ENCODE data around the gene SAMD4A.
"Not testable (repeated sequence)": the region's sequence is repeated elsewhere in the genome, so short reads cannot be mapped to it uniquely, and the experiment has no call there.

SAMD4A gene

GRCh38 chr14:54737132-54737711 is 170.3 kb downstream of the SAMD4A start:
- DNase-seq: no peak

DNA sequence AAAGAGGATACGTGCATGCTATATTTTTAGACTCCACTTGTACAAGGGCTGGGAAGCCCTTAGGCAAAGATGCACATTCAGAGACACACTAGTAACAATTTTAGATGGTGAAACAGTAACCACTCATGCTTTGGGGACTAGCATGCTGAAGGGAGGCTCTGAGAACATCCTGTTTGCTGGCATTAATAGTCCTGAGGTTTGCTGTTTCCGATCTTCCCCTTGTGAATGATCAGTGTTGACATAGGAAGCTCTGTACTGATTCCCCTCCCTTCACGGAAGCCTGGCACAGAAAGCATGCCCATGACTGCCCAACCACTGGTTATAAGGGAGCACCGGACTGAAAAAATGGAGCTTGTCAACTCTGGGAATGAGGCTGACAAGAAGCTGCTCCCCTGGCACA is 171.1 kb downstream of the SAMD4A start:
- DNase-seq: no peak

- no peak for DNase-seq
Observed at GRCh38 chr14:54739514-54739913, 172.6 kb downstream of the SAMD4A start.

GRCh38 chr14:54742492-54743350 is 175.8 kb downstream of the SAMD4A start:
- DNase-seq: no peak

- no peak for DNase-seq
Observed at GRCh38 chr14:54743382-54743781, 176.5 kb downstream of the SAMD4A start.

DNA sequence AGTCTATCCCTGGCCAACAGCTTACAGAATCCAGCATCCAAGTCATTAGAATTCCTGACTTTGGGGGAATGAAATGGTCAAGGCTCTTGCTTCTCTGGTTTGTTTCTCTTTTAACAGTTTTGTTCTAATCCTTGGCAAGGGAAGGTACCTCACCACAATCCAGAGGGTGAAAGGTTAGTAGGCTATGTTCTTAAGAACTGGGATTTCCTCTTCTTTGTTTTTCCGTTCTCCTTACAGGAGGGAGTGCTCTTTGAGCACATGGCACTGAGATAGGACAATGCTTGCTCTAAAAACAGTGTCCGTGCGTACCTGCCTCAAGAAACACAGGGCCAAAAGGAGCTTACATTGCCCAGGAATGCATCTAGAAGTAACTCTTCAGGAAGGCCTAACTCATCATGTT is 179.1 kb downstream of the SAMD4A start:
- DNase-seq: no peak

GRCh38 chr14:54747616-54748015 is 180.7 kb downstream of the SAMD4A start:
- DNase-seq: no peak

GRCh38 chr14:54749180-54749579 is 182.3 kb downstream of the SAMD4A start:
- DNase-seq: no peak

DNA sequence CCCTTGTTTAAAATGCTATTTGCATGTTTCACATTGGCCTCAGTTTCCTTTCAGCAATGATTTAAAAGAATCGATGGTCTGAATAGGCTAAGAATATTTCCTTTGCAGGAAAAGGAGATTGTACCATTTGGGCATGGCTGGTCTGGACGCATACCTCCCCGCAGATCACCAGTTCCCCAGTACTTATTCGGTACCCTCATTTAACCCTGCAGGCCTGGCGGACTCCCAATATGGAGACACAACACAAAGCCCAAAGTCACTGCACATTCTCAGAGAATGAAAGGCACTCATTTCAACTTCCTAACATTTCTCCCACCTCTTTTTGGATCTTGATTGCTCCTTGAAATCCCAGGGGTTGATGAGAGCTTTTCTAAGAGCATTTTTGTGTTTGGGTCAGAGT is 182.8 kb downstream of the SAMD4A start:
- no peak for DNase-seq

- DNase-seq: not testable (repeated sequence)
Observed at GRCh38 chr14:54752611-54753010, 185.7 kb downstream of the SAMD4A start.

- not testable (repeated sequence) for DNase-seq
Observed at GRCh38 chr14:54753396-54753795, 186.5 kb downstream of the SAMD4A start.

DNA sequence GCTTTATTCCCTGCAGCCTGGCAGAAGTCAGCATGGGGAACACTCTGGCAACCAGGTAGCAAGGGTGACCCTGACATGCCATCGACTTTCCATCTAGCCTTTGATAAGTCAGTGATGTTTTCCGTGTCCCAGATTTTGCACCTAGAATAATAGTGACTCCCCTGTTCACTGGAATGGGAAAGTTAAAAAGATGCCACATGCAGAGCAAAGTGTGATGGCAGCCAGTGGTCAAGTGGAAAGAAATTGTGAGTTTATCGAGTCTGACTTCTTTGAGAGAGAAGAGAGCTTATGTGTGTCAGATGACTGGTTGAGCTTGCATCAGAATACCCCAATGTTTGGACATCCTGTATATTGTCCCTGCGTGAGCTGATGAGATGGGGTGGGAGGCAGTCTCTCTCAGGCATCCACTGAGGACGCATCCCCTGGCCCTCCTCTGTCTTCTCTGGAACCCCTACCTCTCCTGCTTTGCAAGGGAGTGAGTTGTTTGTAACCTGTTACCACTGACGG is 187.2 kb downstream of the SAMD4A start:
- no peak for DNase-seq

GRCh38 chr14:54754623-54755386 is 187.9 kb downstream of the SAMD4A start:
- DNase-seq: no peak

DNA sequence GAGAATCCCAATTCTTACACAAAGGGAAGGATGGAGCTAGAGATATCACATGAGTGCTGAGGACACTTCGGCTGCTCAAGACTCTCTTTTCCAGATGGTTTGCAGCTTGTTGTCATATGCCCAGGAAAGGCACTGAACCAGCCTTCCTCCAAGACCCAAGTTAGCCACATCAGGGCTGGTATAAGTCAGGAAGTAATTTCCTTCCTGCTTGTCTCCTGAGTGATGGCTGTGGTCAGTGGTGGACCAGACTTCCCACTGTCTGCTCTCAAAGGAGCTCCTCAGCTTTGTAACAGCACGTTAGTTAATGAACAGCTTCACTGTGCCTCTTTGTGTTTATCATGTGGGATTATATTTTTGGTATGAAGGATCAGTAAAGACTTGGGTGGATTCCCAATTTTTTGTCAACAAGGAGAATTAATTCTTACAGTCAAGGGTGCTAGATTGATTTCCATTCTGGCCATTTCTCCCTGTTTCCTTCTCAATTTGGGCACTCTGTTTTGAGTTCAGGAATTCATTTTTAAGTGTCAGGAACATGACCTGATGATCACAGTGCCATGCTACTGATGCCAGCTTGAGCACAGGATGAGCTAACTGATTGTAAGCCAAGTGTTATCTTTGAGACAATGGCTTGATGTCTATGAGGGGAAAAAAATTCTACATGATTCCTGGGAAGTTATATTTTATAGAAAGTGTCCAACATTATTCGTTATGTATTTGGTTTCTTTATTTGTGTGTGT is 189.9 kb downstream of the SAMD4A start:
- no peak for DNase-seq

DNA sequence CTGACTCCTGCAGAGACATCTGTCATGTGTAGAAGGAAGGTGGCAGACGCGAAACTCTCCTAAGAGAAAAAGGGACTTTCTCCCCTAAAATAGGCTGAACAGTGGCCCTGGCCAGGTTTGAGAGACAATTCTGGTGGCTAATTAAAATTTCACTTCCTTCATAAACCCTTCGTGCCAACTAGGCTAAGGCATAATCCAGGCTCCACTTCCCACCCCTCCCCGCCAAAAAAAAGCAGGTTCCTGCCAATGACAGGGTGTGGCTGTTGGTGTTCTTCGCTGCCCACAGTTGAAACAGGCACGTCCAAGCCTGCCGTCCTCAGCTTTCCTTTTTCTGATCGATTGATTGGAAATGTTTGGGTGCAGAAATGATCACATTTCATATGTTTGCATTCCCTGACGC is 191.1 kb downstream of the SAMD4A start:
- no peak for DNase-seq

DNA sequence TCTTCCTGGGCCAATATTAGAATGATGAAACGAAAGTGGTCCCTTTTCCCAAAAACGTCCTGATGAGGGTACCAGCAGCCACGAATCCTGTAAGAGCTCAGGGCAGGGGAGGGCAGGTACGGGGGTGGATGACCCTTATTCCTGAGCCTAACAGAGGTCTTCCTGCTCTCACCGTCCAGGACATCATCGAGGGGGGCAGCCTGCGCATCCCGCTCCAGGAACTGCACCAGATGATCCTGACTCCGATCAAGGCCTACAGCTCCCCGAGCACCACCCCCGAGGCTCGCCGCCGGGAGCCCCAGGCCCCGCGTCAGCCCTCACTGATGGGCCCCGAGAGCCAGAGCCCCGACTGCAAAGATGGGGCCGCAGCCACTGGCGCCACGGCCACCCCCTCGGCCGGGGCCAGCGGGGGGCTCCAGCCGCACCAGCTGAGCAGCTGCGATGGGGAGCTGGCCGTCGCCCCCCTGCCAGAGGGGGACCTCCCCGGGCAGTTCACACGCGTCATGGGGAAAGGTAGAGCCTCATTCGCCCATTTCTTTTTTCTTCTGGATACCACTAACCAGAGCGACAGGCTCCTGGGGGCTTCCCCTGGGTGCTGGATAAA is 193.2 kb downstream of the SAMD4A start:
- DNase-seq: no peak

DNA sequence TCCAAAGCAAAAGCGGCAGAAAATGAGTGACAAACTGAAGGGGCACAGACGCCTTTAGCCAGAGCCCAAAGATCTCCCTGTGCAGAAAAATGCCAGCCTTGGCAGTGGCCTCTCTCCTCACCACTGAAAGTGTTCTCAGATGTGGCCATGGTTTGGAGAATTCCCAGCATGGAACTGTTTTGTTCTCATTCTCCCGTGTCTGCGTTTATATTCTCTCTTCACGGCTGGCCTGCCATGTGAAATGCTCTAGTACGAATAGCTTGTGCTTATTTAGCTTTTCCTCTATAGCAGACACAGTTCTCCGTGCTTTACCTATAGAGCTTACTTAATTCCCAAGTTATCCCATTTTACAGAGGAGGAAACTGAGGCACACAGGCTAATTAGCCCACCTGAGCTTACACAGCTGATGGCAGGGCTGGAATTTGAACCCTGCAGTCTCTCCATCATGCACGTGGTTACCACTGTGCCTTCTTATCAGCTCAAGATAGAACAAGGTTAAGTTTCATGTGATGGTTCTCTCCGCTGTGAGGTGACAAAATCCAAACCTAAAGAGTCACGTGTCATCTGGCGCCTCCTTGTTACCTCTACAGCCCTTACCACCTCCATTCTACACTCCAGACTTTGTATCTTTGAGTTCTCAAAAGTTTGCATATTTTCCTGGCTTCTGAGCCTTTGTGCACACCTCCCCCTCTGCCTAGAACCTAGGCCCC is 194.1 kb downstream of the SAMD4A start:
- no peak for DNase-seq

- no peak for DNase-seq
Observed at GRCh38 chr14:54761835-54762234, 194.9 kb downstream of the SAMD4A start.

GRCh38 chr14:54762296-54762695 is 195.4 kb downstream of the SAMD4A start:
- DNase-seq: no peak

GRCh38 chr14:54763761-54764160 is 196.8 kb downstream of the SAMD4A start:
- DNase-seq: no peak

DNA sequence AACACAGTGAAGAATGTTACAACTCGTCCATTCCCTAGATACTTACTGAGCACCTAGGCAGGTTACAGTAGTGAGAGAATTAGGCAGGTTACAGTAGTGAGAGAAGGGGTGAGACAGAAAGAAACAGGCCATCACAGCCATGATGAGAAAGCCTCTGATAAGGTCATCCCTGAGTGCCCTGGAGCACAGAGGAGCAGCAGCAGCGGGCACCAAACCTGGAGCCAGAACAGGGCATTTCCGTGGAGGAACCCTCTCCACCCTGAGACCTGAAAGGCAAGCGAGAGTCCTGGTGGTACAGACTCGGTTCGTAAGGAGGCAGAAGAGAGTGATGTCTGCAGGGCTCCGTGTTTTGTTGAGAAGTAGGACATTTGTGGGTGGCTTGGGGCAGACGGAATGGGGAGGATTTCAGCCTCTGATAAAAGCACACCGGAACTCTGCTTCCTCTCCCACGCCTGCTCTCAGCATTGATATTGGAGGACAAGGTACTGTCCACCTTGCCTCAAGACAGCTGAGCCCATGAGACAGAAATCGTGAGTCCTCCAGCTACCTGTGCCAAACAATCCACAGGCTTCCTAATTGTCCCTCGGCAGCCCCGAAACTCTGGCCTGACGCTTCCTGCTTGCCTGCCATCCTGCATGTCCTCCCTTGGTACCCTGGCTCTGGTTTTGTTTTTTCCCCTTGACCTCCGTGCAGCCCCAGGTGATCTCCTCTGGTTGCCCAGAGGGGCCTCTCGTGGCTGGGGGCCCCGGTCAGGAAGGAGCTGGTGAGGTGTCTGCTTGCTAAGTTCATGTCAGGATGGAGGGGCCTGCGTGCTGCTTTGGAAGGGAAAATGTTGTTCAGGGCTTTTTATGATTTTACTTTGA is 199.6 kb downstream of the SAMD4A start:
- no peak for DNase-seq
